Measurements from ENCODE around the gene COL27A1. TPM values are rescaled to one million over a fixed set of nuclear protein-coding genes. Genes with fewer than 3 reads are reported as not detected.
"Not testable (repeated sequence)": the region's sequence is repeated elsewhere in the genome, so short reads cannot be mapped to it uniquely, and the experiment has no call there.

Gene COL27A1
- total and polyA plus RNA-seq, 5 donors = 2.6 to 10.3 (median 8.4) TPM

DNA sequence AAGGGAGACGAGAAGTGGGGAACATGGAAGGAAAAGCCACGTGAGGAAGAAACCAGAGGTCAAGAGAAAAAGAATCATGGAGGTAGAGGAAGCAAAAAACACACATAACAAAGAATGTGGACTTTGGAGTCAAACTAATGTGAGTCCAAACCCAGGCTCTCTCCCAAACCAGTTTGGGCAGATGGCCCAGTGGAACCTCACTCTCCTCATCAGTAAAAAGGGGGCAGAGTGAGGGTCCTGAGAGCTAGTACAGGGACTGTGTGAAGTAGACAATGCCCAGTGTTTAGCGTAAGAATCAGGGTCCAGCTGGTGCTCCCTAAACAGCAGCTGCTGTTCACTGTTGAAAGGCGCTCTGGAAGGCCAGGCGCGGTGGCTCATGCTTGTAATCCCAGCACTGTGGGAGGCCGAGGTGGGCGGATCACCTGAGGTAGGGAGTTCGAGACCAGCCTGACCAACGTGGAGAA, 173.1 kb downstream of the COL27A1 start:
- ATAC-seq; H3K27me3 ChIP-seq (ENCODE audit: control insufficient read depth, insufficient read depth); H3K4me1 ChIP-seq (ENCODE audit: control insufficient read depth, insufficient read depth, low read length); intact Hi-C loops (cut with DNase I); H3K4me3 ChIP-seq (ENCODE audit: low read length); DNase-seq; H3K27ac ChIP-seq (ENCODE audit: low read length); H3K9me3 ChIP-seq (ENCODE audit: control insufficient read depth, low read length): not testable (repeated sequence)
- 90% methylated on average over 10 of the region's 10 CpGs for WGBS

GRCh38 chr9:114328937-114329624, 173.7 kb downstream of the COL27A1 start:
- intact Hi-C loops (cut with DNase I); ATAC-seq: not testable (repeated sequence)

DNA sequence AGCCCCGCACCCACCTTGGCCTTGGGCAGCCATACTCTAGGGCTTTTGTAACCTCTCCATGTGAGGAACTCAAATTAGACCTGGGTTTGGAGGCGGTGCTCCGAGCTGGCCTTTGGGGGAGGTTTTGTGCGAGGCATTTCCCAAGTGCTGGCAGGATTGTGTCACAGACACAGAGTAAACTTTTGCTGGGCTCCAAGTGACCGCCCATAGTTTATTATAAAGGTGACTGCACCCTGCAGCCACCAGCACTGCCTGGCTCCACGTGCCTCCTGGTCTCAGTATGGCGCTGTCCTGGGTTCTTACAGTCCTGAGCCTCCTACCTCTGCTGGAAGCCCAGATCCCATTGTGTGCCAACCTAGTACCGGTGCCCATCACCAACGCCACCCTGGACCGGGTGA, 174.3 kb downstream of the COL27A1 start, which contains the start of gene ORM2:
Gene ORM2 (plus strand): TSS at position 245 of the 398 bp plus-strand sequence. CDS start 36 bp downstream, at position 281.
- DNase-seq; H3K4me1 ChIP-seq (ENCODE audit: control insufficient read depth, insufficient read depth, low read length); H3K9me3 ChIP-seq (ENCODE audit: control insufficient read depth, low read length); intact Hi-C loops (cut with DNase I); H3K27me3 ChIP-seq (ENCODE audit: control insufficient read depth, insufficient read depth); H3K4me3 ChIP-seq (ENCODE audit: low read length); ATAC-seq; H3K27ac ChIP-seq (ENCODE audit: low read length): not testable (repeated sequence)
- 86% methylated on average over 1 of the region's 10 CpGs for WGBS

More at GRCh38 chr9:114328937-114329624, 173.7 kb downstream of the COL27A1 start:
- DNase-seq; H3K27ac ChIP-seq (ENCODE audit: low read length); H3K27me3 ChIP-seq (ENCODE audit: control insufficient read depth, insufficient read depth); H3K9me3 ChIP-seq (ENCODE audit: control insufficient read depth, low read length); H3K4me1 ChIP-seq (ENCODE audit: control insufficient read depth, insufficient read depth, low read length); H3K4me3 ChIP-seq (ENCODE audit: low read length): not testable (repeated sequence)
- WGBS = 73% methylated on average over 11 of the region's 12 CpGs

- intact Hi-C loops (cut with DNase I) = no loop called here
- Histone ChIP-seq H3K27me3 (ENCODE audit: control insufficient read depth, insufficient read depth) (no peaks in the 10 kb centered on the region), H3K4me3 (ENCODE audit: low read length) (no peak overlapping the region), H3K27ac (ENCODE audit: low read length) (no peak overlapping the region), H3K9me3 (ENCODE audit: control insufficient read depth, low read length) (no peaks in the 10 kb centered on the region), H3K4me1 (ENCODE audit: control insufficient read depth, insufficient read depth, low read length) (no peaks in the 10 kb centered on the region)
- no peak for ATAC-seq
- DNase-seq = no peak
- WGBS = 56% methylated on average over 10 of the region's 10 CpGs
Observed at GRCh38 chr9:114330636-114331035, 175.3 kb downstream of the COL27A1 start.

DNA sequence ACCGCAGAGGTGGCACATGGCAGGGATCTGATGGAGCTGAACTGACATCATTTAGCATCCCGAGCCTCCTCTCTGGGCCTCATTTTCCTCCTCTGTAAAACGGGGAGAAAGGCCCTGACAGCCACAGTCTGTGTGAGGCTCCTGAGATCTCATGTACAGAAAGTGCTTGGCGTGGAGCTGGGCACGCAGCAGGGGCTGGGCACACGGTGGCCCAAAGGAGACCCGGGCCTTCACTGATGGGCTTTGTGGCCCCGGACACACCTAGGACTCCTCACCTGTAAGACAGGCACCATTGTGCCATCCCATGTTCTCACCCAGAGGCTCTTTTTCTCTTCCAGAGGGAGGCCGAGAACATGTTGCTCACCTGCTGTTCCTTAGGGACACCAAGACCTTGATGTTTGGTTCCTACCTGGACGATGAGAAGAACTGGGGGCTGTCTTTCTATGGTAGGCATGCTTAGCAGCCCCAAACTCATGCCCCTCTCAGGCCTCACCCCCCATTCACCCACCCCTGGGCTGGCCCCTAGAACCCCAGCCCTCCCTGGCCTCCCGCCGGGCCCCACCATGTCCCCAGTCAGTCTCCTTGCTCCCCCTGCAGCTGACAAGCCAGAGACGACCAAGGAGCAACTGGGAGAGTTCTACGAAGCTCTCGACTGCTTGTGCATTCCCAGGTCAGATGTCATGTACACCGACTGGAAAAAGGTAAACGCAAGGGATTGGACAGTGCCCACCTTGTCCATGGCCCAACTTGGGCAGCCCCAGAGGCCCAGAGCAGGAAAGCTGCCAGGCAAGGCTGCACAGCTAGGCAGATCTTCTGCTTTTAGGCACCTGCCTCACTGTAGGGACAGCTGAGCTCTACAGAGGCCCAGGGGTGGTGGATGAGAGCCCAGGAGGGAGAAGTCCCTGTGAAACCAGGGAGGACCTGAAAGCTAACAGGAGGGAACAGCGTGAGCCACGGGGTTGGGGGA, 176.2 kb downstream of the COL27A1 start:
- H3K27ac ChIP-seq (ENCODE audit: low read length); H3K4me1 ChIP-seq (ENCODE audit: control insufficient read depth, insufficient read depth, low read length); intact Hi-C loops (cut with DNase I); DNase-seq; H3K9me3 ChIP-seq (ENCODE audit: control insufficient read depth, low read length); ATAC-seq; H3K27me3 ChIP-seq (ENCODE audit: control insufficient read depth, insufficient read depth); H3K4me3 ChIP-seq (ENCODE audit: low read length): not testable (repeated sequence)
- 70% methylated on average over 15 of the region's 19 CpGs for WGBS

- H3K27me3 ChIP-seq (ENCODE audit: control insufficient read depth, insufficient read depth); H3K27ac ChIP-seq (ENCODE audit: low read length); DNase-seq; H3K4me3 ChIP-seq (ENCODE audit: low read length); H3K4me1 ChIP-seq (ENCODE audit: control insufficient read depth, insufficient read depth, low read length); ATAC-seq; H3K9me3 ChIP-seq (ENCODE audit: control insufficient read depth, low read length); intact Hi-C loops (cut with DNase I): not testable (repeated sequence)
- WGBS = 80% methylated on average over 4 of the region's 4 CpGs
Observed at GRCh38 chr9:114332474-114333040, 177.2 kb downstream of the COL27A1 start.

- DNase-seq; H3K9me3 ChIP-seq (ENCODE audit: control insufficient read depth, low read length); intact Hi-C loops (cut with DNase I); ATAC-seq; H3K27me3 ChIP-seq (ENCODE audit: control insufficient read depth, insufficient read depth); H3K4me1 ChIP-seq (ENCODE audit: control insufficient read depth, insufficient read depth, low read length); H3K27ac ChIP-seq (ENCODE audit: low read length); H3K4me3 ChIP-seq (ENCODE audit: low read length): not testable (repeated sequence)
- 77% methylated on average over 3 of the region's 4 CpGs for WGBS
Observed at GRCh38 chr9:114333718-114334117, 178.4 kb downstream of the COL27A1 start.

- no peak for DNase-seq
- no peak overlapping the region for H3K4me3 ChIP-seq (ENCODE audit: low read length)
- no peaks in the 10 kb centered on the region for H3K27me3 ChIP-seq (ENCODE audit: control insufficient read depth, insufficient read depth)
- H3K9me3 ChIP-seq (ENCODE audit: control insufficient read depth, low read length) = no peaks in the 10 kb centered on the region
- H3K27ac ChIP-seq (ENCODE audit: low read length) = no peak overlapping the region
- H3K4me1 ChIP-seq (ENCODE audit: control insufficient read depth, insufficient read depth, low read length) = no peaks in the 10 kb centered on the region
- intact Hi-C loops (cut with DNase I) = no loop called here
- WGBS = 92% methylated on average over 9 of the region's 9 CpGs
- no peak for ATAC-seq
Observed at GRCh38 chr9:114334490-114334889, 179.2 kb downstream of the COL27A1 start.

- ATAC-seq (no peak), DNase-seq (no peak)
- no peak overlapping the region for H3K4me3 ChIP-seq (ENCODE audit: low read length)
- intact Hi-C loops (cut with DNase I) = no loop called here
- H3K27ac ChIP-seq (ENCODE audit: low read length) = no peak overlapping the region
- H3K9me3 ChIP-seq (ENCODE audit: control insufficient read depth, low read length) = no peaks in the 10 kb centered on the region
- no peaks in the 10 kb centered on the region for H3K4me1 ChIP-seq (ENCODE audit: control insufficient read depth, insufficient read depth, low read length)
- H3K27me3 ChIP-seq (ENCODE audit: control insufficient read depth, insufficient read depth) = no peaks in the 10 kb centered on the region
- 71% methylated on average over 2 of the region's 2 CpGs for WGBS
Observed at GRCh38 chr9:114335745-114336144, 180.4 kb downstream of the COL27A1 start.

DNA sequence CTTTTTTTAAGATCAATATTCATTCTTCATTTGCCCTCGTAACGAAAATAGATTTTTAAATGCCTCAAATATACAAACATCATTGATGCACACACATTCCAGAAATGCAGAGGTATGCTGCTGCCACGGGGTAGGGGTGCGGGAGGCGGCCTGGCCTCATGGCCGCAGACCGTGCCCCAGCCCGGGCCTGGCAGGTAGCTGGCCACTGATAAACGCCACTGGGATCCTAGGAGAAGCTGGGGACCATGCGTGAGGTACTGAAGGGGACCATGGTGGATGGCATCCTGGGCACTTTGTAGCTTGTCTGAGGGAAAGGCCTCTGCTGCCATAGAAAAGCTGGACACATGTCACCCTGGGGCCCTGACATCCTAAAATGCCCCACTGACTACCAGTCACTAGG, 180.8 kb downstream of the COL27A1 start:
- DNase-seq = no peak
- H3K4me1 ChIP-seq (ENCODE audit: control insufficient read depth, insufficient read depth, low read length) = no peaks in the 10 kb centered on the region
- no peaks in the 10 kb centered on the region for H3K27me3 ChIP-seq (ENCODE audit: control insufficient read depth, insufficient read depth)
- H3K4me3 ChIP-seq (ENCODE audit: low read length) = no peak overlapping the region
- H3K9me3 ChIP-seq (ENCODE audit: control insufficient read depth, low read length) = no peaks in the 10 kb centered on the region
- H3K27ac ChIP-seq (ENCODE audit: low read length) = no peak overlapping the region
- 79% methylated on average over 10 of the region's 10 CpGs for WGBS
- ATAC-seq = no peak
- intact Hi-C loops (cut with DNase I) = no loop called here
